Keratinocyte (primary cell): ENCODE measurements around the gene RFPL1. TPM values are rescaled to one million over a fixed set of nuclear protein-coding genes. Genes with fewer than 3 reads are reported as not detected.

Experiments
- DNase-seq: peaks from one replicate; pipeline ENCODE4 v3.0.0-alpha.2; 2011; ENCODE audit warnings: low read depth, missing footprints, low spot score
- FAIRE-seq: peaks from 2 replicates; lab custom pipeline; 2011; peaks lifted over from hg19 to GRCh38; lab: Jason Lieb, UNC
- H2AFZ ChIP-seq: 2 replicates; pipeline ENCODE4 v1.6.0; 2012; ENCODE audit warnings: low read length, control low read depth, inconsistent platforms; ENCODE audit not compliant: control insufficient read depth
- H3K27ac ChIP-seq: 2 replicates; pipeline ENCODE4 v1.5.1; 2011; ENCODE audit warnings: low read length; ENCODE audit not compliant: control insufficient read depth, insufficient read depth
- H3K27me3 ChIP-seq: 3 replicates; pipeline ENCODE4 v1.6.0; 2011; ENCODE audit warnings: low read length; ENCODE audit not compliant: control insufficient read depth, insufficient read depth; ENCODE audit errors: extremely low read depth
- H3K36me3 ChIP-seq, 2 experiments: 2 replicates in 1 of 2; 3 replicates in 1 of 2; pipeline ENCODE4 v1.5.1; 2011; ENCODE audit warnings: low read length in 2 of 2, mild to moderate bottlenecking in 1 of 2; ENCODE audit not compliant: control insufficient read depth in 2 of 2, insufficient read depth in 2 of 2; ENCODE audit errors: extremely low read depth in 1 of 2
- H3K4me1 ChIP-seq: 3 replicates; pipeline ENCODE4 v1.5.1; 2011; ENCODE audit warnings: low read length; ENCODE audit not compliant: control insufficient read depth, insufficient read depth; ENCODE audit errors: extremely low read depth
- H3K4me2 ChIP-seq: 3 replicates; pipeline ENCODE4 v1.6.0; 2011; ENCODE audit warnings: low read depth, low read length; ENCODE audit not compliant: control insufficient read depth, insufficient read depth; ENCODE audit errors: extremely low read depth
- H3K4me3 ChIP-seq, 3 experiments: fragments of 200-600 bp in 1 of 3; sonication (generic) in 1 of 3; 2 replicates in 2 of 3; 3 replicates in 1 of 3; pipeline ENCODE4 v1.5.1; 2011 to 2016; ENCODE audit warnings: low read length in 3 of 3, mild to moderate bottlenecking in 3 of 3, control low read depth in 2 of 3, inconsistent platforms in 1 of 3, low read depth in 1 of 3, mixed read lengths in 1 of 3, mixed run types in 1 of 3, moderate library complexity in 1 of 3; ENCODE audit not compliant: control insufficient read depth in 2 of 3, insufficient read depth in 2 of 3; ENCODE audit errors: extremely low read depth in 1 of 3
- H3K79me2 ChIP-seq: 2 replicates; pipeline ENCODE4 v1.6.0; 2012; ENCODE audit warnings: low read length; ENCODE audit not compliant: control insufficient read depth, insufficient read depth
- H3K9ac ChIP-seq: 3 replicates; pipeline ENCODE4 v1.6.0; 2011; ENCODE audit warnings: low read length; ENCODE audit not compliant: control insufficient read depth, insufficient read depth; ENCODE audit errors: extremely low read depth
- H3K9me1 ChIP-seq: 3 replicates; pipeline ENCODE4 v1.6.0; 2011; ENCODE audit warnings: low read length; ENCODE audit not compliant: control insufficient read depth, insufficient read depth; ENCODE audit errors: extremely low read depth
- H3K9me3 ChIP-seq: 2 replicates; pipeline ENCODE4 v1.5.1; 2012; ENCODE audit warnings: low read depth, low read length; ENCODE audit not compliant: control insufficient read depth
- H4K20me1 ChIP-seq: 3 replicates; pipeline ENCODE4 v1.6.0; 2011; ENCODE audit warnings: low read length; ENCODE audit not compliant: control insufficient read depth, insufficient read depth; ENCODE audit errors: extremely low read depth
- EZH2 ChIP-seq: IDR thresholded peaks from one replicate; pipeline ENCODE4 v1.6.1; 2012; ENCODE audit warnings: inconsistent platforms, mild to moderate bottlenecking, low read length, moderate library complexity
- dilution Hi-C: fragments of 300-500 bp; cut with MboI; formaldehyde crosslinking; loops from one replicate; pipeline ENCODE4 v1.7.0; 2020; ENCODE audit warnings: low sequenced_read_pairs; ENCODE audit not compliant: extremely low pct_ligation_motif_present
- polyA plus RNA-seq, 5 experiments: library from polyadenylated mRNA; depleted of rRNA in 3 of 5; stranded (reverse) in 3 of 5; stranded (forward) in 1 of 5; unstranded in 1 of 5; fragments of >200 nt; gene quantifications; 1 replicate in 1 of 5; 2 replicates in 3 of 5; 3 replicates in 1 of 5; pipeline versions ENCODE4 v1.2.1 to v1.2.3, GENCODE V29; 2011 to 2012; ENCODE audit warnings: missing spikeins in 2 of 5, low read depth in 1 of 5, low replicate concordance in 1 of 5
- TF ChIP-seq, protein P1 (sequence below), 3 experiments: IDR thresholded peaks in 1 of 3; conservative IDR thresholded peaks in 1 of 3; optimal IDR thresholded peaks in 1 of 3; 2 replicates in 2 of 3; 3 replicates in 1 of 3; pipeline versions ENCODE3 to v1.5.1; 2011; ENCODE audit warnings: low read length in 3 of 3, mild to moderate bottlenecking in 3 of 3, moderate library complexity in 2 of 3, control low read depth in 1 of 3, inconsistent platforms in 1 of 3; ENCODE audit not compliant: insufficient read depth in 2 of 3; ENCODE audit errors: extremely low read depth in 1 of 3

RFPL1 gene
- polyA plus RNA-seq, 1 donor (not counting 4 experiments of a cell fraction or from before 2014, with no cell fraction given), result not detected

DNA sequence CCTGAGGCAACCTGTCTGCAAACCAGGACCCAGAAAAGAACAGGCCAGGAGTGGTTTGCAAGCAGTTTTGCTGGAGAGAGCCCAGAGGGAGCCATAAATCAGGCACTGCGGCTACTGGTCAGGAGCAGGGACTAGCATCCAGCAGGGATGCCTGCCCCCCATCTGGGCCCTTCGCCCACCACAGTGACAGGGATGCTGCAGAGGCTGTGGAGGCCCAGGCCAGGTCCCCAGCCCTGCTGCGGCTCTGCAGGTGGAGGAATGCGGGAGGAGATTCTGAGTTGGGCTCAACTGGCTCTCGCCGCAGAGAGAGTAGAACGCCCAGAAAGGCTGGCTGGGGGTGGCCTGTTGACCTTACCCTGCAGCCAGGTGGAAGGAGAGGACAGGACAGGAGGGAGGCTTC lies 25.2 kb downstream of the RFPL1 start:
- Histone ChIP-seq H2AFZ (no peak overlapping the region), H3K27me3 (no peaks in the 10 kb centered on the region), H3K36me3 (no peaks in the 10 kb centered on the region), H3K27ac (no peak overlapping the region), H3K9me3 (no peaks in the 10 kb centered on the region), H3K4me3 (no peak overlapping the region), H3K79me2 (no peaks in the 10 kb centered on the region), H3K4me2 (no peak overlapping the region), H3K4me1 (peaks cover 3% of the 10 kb centered on the region), H3K9me1 (no peaks in the 10 kb centered on the region), H3K9ac (no peak overlapping the region), H4K20me1 (no peaks in the 10 kb centered on the region)
- TF ChIP-seq, protein P1, sequence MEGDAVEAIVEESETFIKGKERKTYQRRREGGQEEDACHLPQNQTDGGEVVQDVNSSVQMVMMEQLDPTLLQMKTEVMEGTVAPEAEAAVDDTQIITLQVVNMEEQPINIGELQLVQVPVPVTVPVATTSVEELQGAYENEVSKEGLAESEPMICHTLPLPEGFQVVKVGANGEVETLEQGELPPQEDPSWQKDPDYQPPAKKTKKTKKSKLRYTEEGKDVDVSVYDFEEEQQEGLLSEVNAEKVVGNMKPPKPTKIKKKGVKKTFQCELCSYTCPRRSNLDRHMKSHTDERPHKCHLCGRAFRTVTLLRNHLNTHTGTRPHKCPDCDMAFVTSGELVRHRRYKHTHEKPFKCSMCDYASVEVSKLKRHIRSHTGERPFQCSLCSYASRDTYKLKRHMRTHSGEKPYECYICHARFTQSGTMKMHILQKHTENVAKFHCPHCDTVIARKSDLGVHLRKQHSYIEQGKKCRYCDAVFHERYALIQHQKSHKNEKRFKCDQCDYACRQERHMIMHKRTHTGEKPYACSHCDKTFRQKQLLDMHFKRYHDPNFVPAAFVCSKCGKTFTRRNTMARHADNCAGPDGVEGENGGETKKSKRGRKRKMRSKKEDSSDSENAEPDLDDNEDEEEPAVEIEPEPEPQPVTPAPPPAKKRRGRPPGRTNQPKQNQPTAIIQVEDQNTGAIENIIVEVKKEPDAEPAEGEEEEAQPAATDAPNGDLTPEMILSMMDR (optimal IDR thresholded peaks at IDR 0.05 in 1 of 3, IDR thresholded peaks at IDR 0.05 in 1 of 3, conservative IDR thresholded peaks at IDR 0.05 in 1 of 3; ENCODE audit: extremely low read depth in 1 of 3, insufficient read depth in 2 of 3, low read length in 3 of 3), result no peak
- no peak for TF ChIP-seq EZH2
- dilution Hi-C loops, result no loop called here
- FAIRE-seq, result no peak
- DNase-seq, result no peak

DNA sequence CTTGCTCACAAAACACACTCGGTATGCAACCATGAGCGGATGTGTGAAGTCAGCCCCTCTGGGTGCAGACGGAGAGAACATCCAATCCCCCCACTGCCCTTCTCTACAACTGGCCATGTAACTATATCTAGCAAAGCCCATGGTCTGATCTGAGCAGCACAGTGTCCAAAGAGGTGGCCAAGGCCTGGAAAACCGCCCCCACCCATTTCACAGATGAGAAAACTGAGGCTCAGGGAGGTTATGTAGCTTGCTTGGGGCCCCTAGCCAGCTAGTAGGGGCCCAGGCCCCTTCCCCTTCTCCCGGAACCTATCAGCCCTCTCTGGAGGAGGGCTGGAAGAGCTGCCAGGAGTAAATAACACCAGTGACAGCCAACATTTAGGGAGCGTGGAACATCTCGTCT lies 26.2 kb downstream of the RFPL1 start:
- dilution Hi-C loops, result no loop called here
- Histone ChIP-seq H3K27ac (no peak overlapping the region), H3K36me3 (no peaks in the 10 kb centered on the region), H2AFZ (no peak overlapping the region), H4K20me1 (no peaks in the 10 kb centered on the region), H3K4me1 (peaks cover 13% of the 10 kb centered on the region), H3K9me3 (no peaks in the 10 kb centered on the region), H3K9me1 (no peaks in the 10 kb centered on the region), H3K4me3 (no peak overlapping the region), H3K9ac (no peak overlapping the region), H3K79me2 (no peaks in the 10 kb centered on the region), H3K4me2 (no peak overlapping the region), H3K27me3 (no peaks in the 10 kb centered on the region)
- TF ChIP-seq, protein P1 (optimal IDR thresholded peaks at IDR 0.05 in 1 of 3, IDR thresholded peaks at IDR 0.05 in 1 of 3, conservative IDR thresholded peaks at IDR 0.05 in 1 of 3; ENCODE audit: extremely low read depth in 1 of 3, insufficient read depth in 2 of 3, low read length in 3 of 3), result no peak
- TF ChIP-seq EZH2, result no peak
- no peak for DNase-seq
- no peak for FAIRE-seq
